ENCODE results near the gene APOA4. TPM values are rescaled to one million over a fixed set of nuclear protein-coding genes. Genes with fewer than 3 reads are reported as not detected.

The APOA4 gene
- total and polyA plus RNA-seq, 9 of the 15 experiments (the other 6 are each of a cell fraction or from before 2014, with no cell fraction given): 0.07 TPM; not detected in 8

- TF ChIP-seq PRDM10 (IDR thresholded peaks at IDR 0.05; ENCODE audit: partially characterized antibody): no peak
- no peak for TF ChIP-seq DIDO1 (tag; IDR thresholded peaks at IDR 0.05; ENCODE audit: low read depth)
- TF ChIP-seq PTTG1 (tag; IDR thresholded peaks at IDR 0.05; ENCODE audit: low read depth): no peak
- TF ChIP-seq ZNF3 (CRISPR knock-in tag; IDR thresholded peaks at IDR 0.05): no peak
- TF ChIP-seq POLR2AphosphoS2 (IDR thresholded peaks at IDR 0.05; ENCODE audit: low read length): no peak
- no peak for TF ChIP-seq SMAD3 (CRISPR knock-in tag; conservative IDR thresholded peaks at IDR 0.05)
- no peak for TF ChIP-seq RREB1 (CRISPR knock-in tag; IDR thresholded peaks at IDR 0.05)
- no peak for TF ChIP-seq SUPT5H (IDR thresholded peaks at IDR 0.05)
- TF ChIP-seq SMARCC2 (IDR thresholded peaks at IDR 0.05; ENCODE audit: low read depth): no peak
- TF ChIP-seq ZNF197 (CRISPR knock-in tag; IDR thresholded peaks at IDR 0.05; ENCODE audit: low read depth): no peak
- TF ChIP-seq CHD1 (IDR thresholded peaks at IDR 0.05; ENCODE audit: low read length): no peak
These were observed 12.9 kb upstream of the APOA4 start (continued) for GRCh38 chr11:116835791-116836631.
